ENCODE measurements around the gene SAMD5.

DNA sequence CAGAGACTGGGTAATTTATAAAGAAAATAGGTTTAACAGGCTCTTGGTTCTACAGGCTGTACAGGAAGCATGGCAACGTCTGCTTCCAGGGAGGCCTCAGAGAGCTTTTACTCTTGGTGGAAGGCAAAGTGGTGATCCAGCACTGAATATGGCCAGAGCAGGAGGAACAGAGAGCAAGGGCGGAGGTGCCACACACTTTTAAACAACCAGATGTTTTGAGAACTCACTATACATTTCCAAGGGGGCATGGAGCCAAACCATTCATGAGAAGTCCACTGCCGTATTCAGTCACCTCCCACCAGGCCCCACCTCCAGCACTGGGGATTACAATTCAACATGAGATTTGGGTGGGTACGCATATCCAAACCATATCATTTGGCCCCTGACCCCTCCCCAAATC lies 18.7 kb downstream of the SAMD5 start:
- TF ChIP-seq POLR2A (IDR thresholded peaks at IDR 0.05) (no peak), CTCF (IDR thresholded peaks at IDR 0.05) (no peak)
